Measurements from ENCODE around the gene MGST3. TPM values are rescaled to one million over a fixed set of nuclear protein-coding genes. Genes with fewer than 3 reads are reported as not detected.
"Not testable (repeated sequence)": the region's sequence is repeated elsewhere in the genome, so short reads cannot be mapped to it uniquely, and the experiment has no call there.

Gene MGST3
- polyA plus RNA-seq, 1 experiment, result 242 TPM

- ChIA-PET POLR2A (interaction anchor here (0.9 to 1.0 kb wide), 5 partner anchors 9 to 200 kb away, joined by 3 to 5 read pairs (median 4); no protein-coding TSS in a partner anchor), CTCF (interaction anchor here (0.6 to 1.4 kb wide), 3 partner anchors 38 to 217 kb away, joined by 3 to 4 read pairs (median 3); no protein-coding TSS in a partner anchor)
- Histone ChIP-seq H3K27me3 (ENCODE audit: control insufficient read depth, insufficient read depth, low read length) (no peaks in the 10 kb centered on the region), H3K9me3 (ENCODE audit: control insufficient read depth, insufficient read depth, low read length) (no peaks in the 10 kb centered on the region), H3K4me3 (ENCODE audit: low read depth, low read length) (peak overlapping the region; percentile 93), H3K27ac (ENCODE audit: low read depth, low read length) (peak overlapping the region; percentile 92)
- no peak for TF ChIP-seq CTCF (IDR thresholded peaks at IDR 0.05; ENCODE audit: low read depth, low read length)
- no peak for DNase-seq (ENCODE audit: low read depth, low spot score)
These were observed 67.7 kb downstream of the MGST3 start for GRCh38 chr1:165698761-165699052.

- ChIA-PET POLR2A (no interaction called here), CTCF (no interaction called here)
- H3K4me3 ChIP-seq (ENCODE audit: low read depth, low read length), result no peak overlapping the region
- no peak for TF ChIP-seq CTCF (IDR thresholded peaks at IDR 0.05; ENCODE audit: low read depth, low read length)
- no peaks in the 10 kb centered on the region for H3K27me3 ChIP-seq (ENCODE audit: control insufficient read depth, insufficient read depth, low read length)
- no peak for DNase-seq (ENCODE audit: low read depth, low spot score)
- H3K9me3 ChIP-seq (ENCODE audit: control insufficient read depth, insufficient read depth, low read length), result no peaks in the 10 kb centered on the region
- no peak overlapping the region for H3K27ac ChIP-seq (ENCODE audit: low read depth, low read length)
These were observed 68.5 kb downstream of the MGST3 start for GRCh38 chr1:165699577-165699976.

- H3K27ac ChIP-seq (ENCODE audit: low read depth, low read length); DNase-seq (ENCODE audit: low read depth, low spot score); CTCF ChIA-PET; POLR2A ChIA-PET; H3K27me3 ChIP-seq (ENCODE audit: control insufficient read depth, insufficient read depth, low read length); H3K4me3 ChIP-seq (ENCODE audit: low read depth, low read length); H3K9me3 ChIP-seq (ENCODE audit: control insufficient read depth, insufficient read depth, low read length): not testable (repeated sequence)
These were observed 70.9 kb downstream of the MGST3 start for GRCh38 chr1:165701922-165702321.

- H3K27me3 ChIP-seq (ENCODE audit: control insufficient read depth, insufficient read depth, low read length), result peaks cover 2% of the 10 kb centered on the region
- CTCF ChIA-PET, result interaction anchor here (1.4 kb wide), 1 partner anchor 110 kb away, joined by 3 read pairs; no protein-coding TSS in a partner anchor
- TF ChIP-seq CTCF (IDR thresholded peaks at IDR 0.05; ENCODE audit: low read depth, low read length), result no peak
- no peaks in the 10 kb centered on the region for H3K9me3 ChIP-seq (ENCODE audit: control insufficient read depth, insufficient read depth, low read length)
- H3K4me3 ChIP-seq (ENCODE audit: low read depth, low read length), result no peak overlapping the region
- no peak for DNase-seq (ENCODE audit: low read depth, low spot score)
- no peak overlapping the region for H3K27ac ChIP-seq (ENCODE audit: low read depth, low read length)
- POLR2A ChIA-PET, result no interaction called here
These were observed 72.6 kb downstream of the MGST3 start for GRCh38 chr1:165703648-165704047.

Other genes with a start within 250 kb of the MGST3 start
- gene RXRG, start 186.1 kb upstream of the MGST3 start, polyA plus RNA-seq (2011; rRNA removed), result not detected in 2 replicates
- gene LRRC52, start 87.2 kb upstream of the MGST3 start, polyA plus RNA-seq (2011; rRNA removed), result not detected in 2 replicates
- 94.3 and 149 TPM in 2 replicates for gene ALDH9A1, start 67.3 kb downstream of the MGST3 start, polyA plus RNA-seq (2011; rRNA removed)
- gene TMCO1, start 137.6 kb downstream of the MGST3 start, polyA plus RNA-seq (2011; rRNA removed), result 188 and 200 TPM in 2 replicates
- gene UCK2, start 196.4 kb downstream of the MGST3 start, polyA plus RNA-seq (2011; rRNA removed), result 52.7 and 59.1 TPM in 2 replicates